Activated B cell treated with CpG ODN at 0.5 μM for 24 hours (primary cell): Measurements from ENCODE around the gene PKP4. TPM values are rescaled to one million over a fixed set of nuclear protein-coding genes. Genes with fewer than 3 reads are reported as not detected.

Experiments used
- ATAC-seq: fragments of 200-7000 bp; cut with Tn5 transposase; one replicate; pipeline ENCODE4 v1.10.0; 2021; ENCODE audit warnings: low read depth, mild to moderate bottlenecking, moderate library complexity
- CTCF ChIA-PET: fragments of 350-600 bp; sonication (Branson Sonifier 250); formaldehyde crosslinking; loops from one replicate; lab custom pipeline; 2021; ENCODE audit warnings: antibody characterized with exemption; lab: Charles Lee
- POLR2A ChIA-PET: fragments of 350-600 bp; sonication (Branson Sonifier 250); formaldehyde crosslinking; loops from one replicate; lab custom pipeline; 2021; ENCODE audit warnings: antibody characterized with exemption; lab: Charles Lee
- DNase-seq: peaks from one replicate; pipeline ENCODE4 v3.0.0; 2022
- H3K27ac Mint-ChIP-seq: one replicate; pipeline ENCODE4 v1.8.0; 2020; ENCODE audit warnings: mixed read lengths
- H3K27me3 Mint-ChIP-seq: one replicate; pipeline ENCODE4 v1.8.0; 2021; ENCODE audit warnings: mixed read lengths
- H3K36me3 Mint-ChIP-seq: one replicate; pipeline ENCODE4 v1.8.0; 2021; ENCODE audit warnings: low read depth, mixed read lengths
- H3K4me1 Mint-ChIP-seq: one replicate; pipeline ENCODE4 v1.8.0; 2021; ENCODE audit warnings: mixed read lengths
- H3K4me3 Mint-ChIP-seq: one replicate; pipeline ENCODE4 v1.8.0; 2020; ENCODE audit warnings: mild to moderate bottlenecking, mixed read lengths
- H3K9me3 Mint-ChIP-seq: one replicate; pipeline ENCODE4 v1.8.0; 2020; ENCODE audit warnings: mixed read lengths
- intact Hi-C: fragments of 100-400 bp; cut with micrococcal nuclease; formaldehyde crosslinking; loops from one replicate; pipeline ENCODE4 v1.15.1; 2024
- total RNA-seq: library from RNA; stranded (reverse); gene quantifications from 2 replicates; pipeline ENCODE4 v1.2.3, GENCODE V29; 2022
- TF ChIP-seq, protein P1 (sequence below): fragments of 200-600 bp; IDR thresholded peaks from one replicate; pipeline ENCODE4 v1.8.0; 2022; ENCODE audit warnings: antibody characterized with exemption, mild to moderate bottlenecking

PKP4 gene
- total RNA-seq, 1 donor from 2014 or later, result 6.5 TPM

DNA sequence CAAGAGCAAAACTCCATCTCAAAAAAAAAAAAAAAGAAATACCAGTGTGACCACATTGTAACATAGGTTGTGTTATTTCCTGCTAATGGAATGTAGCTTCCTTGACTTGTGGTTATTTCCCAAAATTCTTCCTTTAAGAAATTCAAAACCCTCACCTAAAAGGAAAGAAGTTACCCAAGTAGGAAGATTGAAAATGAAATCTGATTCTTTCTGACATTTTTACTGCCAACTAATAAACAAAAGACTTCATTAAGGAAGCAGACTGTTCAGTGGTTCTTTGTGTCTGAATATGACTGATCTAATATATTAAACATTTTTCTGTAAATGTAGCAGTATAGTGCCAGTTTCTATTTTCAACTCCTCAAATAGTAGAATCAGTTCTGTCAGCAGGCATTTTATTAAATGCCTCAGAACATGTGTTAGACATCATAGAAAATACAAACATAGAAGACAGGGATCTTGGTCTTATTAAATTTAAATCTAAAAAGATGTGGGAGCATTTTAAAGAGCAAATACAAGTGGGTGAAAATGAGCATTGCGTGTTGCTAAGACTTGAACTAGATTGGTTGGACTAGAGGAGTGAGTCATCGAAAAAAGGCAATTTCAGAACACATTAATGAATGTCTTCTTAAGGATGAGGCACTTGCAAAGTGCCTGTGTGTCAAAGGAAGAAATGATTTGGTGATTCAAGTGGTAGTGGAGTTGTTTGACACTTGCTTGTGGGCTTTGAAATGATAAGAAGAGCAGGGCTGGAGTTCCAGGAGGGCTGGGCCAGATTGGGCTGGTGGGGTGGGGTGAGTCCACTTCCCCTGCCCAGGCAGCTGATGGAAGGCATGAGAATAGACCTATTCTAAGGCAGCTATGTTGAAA lies 53.4 kb downstream of the PKP4 start:
- Mint-ChIP-seq H3K4me3 (no peak overlapping the region), H3K4me1 (no peaks in the 10 kb centered on the region), H3K36me3 (no peaks in the 10 kb centered on the region), H3K27me3 (no peaks in the 10 kb centered on the region), H3K9me3 (no peaks in the 10 kb centered on the region), H3K27ac (no peak overlapping the region)
- ChIA-PET CTCF (interaction anchor here (0.7 kb wide), 1 partner anchor 487 kb away, joined by 3 read pairs; no protein-coding TSS in a partner anchor), POLR2A (no interaction called here)
- ATAC-seq, result no peak
- DNase-seq, result no peak
- TF ChIP-seq, protein P1, sequence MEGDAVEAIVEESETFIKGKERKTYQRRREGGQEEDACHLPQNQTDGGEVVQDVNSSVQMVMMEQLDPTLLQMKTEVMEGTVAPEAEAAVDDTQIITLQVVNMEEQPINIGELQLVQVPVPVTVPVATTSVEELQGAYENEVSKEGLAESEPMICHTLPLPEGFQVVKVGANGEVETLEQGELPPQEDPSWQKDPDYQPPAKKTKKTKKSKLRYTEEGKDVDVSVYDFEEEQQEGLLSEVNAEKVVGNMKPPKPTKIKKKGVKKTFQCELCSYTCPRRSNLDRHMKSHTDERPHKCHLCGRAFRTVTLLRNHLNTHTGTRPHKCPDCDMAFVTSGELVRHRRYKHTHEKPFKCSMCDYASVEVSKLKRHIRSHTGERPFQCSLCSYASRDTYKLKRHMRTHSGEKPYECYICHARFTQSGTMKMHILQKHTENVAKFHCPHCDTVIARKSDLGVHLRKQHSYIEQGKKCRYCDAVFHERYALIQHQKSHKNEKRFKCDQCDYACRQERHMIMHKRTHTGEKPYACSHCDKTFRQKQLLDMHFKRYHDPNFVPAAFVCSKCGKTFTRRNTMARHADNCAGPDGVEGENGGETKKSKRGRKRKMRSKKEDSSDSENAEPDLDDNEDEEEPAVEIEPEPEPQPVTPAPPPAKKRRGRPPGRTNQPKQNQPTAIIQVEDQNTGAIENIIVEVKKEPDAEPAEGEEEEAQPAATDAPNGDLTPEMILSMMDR, result no peak
- intact Hi-C loops, result no loop called here

DNA sequence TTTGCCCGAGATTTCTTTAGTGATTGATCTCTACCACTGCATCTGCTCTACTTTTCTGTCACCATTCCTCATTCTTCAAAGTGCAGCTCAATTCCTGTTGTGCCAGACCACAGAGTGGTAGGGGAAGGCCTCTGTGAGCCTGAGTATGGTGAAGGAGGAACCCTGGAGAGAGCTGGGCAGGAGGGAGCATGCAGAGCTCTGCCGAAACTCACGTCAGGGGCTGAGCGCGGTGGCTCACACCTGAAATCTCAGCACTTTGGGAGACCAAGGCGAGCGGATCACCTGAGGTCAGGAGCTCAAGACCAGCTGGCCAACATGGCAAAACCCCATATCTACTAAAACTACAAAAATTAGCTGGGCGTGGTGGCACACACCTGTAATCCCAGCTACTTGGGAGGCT lies 54.1 kb downstream of the PKP4 start:
- Mint-ChIP-seq H3K9me3 (no peaks in the 10 kb centered on the region), H3K4me1 (no peaks in the 10 kb centered on the region), H3K27ac (no peak overlapping the region), H3K36me3 (no peaks in the 10 kb centered on the region), H3K27me3 (no peaks in the 10 kb centered on the region), H3K4me3 (no peak overlapping the region)
- ChIA-PET POLR2A (no interaction called here), CTCF (no interaction called here)
- DNase-seq (no peak), ATAC-seq (no peak)
- intact Hi-C loops, result no loop called here
- TF ChIP-seq, protein P1, result no peak

DNA sequence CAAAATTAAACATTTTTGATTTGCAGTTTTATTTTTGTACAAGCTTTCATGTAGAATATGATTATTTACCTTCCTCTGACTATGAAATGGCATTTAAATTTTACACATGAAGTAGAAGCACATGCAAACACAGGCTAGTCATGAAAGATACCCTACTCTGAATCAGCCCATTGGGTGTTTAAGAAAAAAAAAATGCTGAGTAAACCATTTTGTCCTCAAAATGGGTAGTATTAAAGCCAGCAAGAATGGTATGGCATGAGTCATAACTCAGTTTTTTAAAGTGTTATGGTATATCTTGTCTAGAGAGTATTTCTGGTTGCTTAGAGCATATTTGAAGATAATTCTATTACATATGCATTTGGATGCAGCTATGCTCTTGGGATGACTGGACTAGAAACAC lies 55.0 kb downstream of the PKP4 start:
- TF ChIP-seq, protein P1, result no peak
- no peak overlapping the region for H3K27ac Mint-ChIP-seq
- ChIA-PET CTCF (no interaction called here), POLR2A (no interaction called here)
- H3K27me3 Mint-ChIP-seq, result no peaks in the 10 kb centered on the region
- no peak for DNase-seq
- H3K4me3 Mint-ChIP-seq, result no peak overlapping the region
- intact Hi-C loops, result no loop called here
- H3K4me1 Mint-ChIP-seq, result no peaks in the 10 kb centered on the region
- no peaks in the 10 kb centered on the region for H3K36me3 Mint-ChIP-seq
- H3K9me3 Mint-ChIP-seq, result no peaks in the 10 kb centered on the region
- ATAC-seq, result no peak

DNA sequence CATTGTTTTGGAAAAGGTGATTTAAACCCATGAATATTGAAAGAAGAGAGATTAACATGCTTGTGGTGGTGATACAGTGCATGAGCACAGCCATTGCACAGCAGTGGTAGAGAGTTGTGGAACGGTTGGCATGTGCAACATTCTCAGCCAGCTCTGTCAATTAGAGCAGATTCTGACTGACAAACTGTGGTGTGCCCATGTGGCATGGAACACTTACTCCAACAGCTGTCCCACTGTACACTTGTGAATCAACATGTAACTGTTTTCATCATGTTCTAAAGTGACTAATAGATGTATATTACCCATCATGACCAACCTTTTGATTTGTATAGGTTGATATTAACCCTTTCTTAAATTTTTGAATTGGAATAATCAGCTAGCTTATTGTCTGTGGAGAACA lies 55.6 kb downstream of the PKP4 start:
- no peak overlapping the region for H3K27ac Mint-ChIP-seq
- H3K36me3 Mint-ChIP-seq, result no peaks in the 10 kb centered on the region
- TF ChIP-seq, protein P1, result no peak
- intact Hi-C loops, result no loop called here
- H3K9me3 Mint-ChIP-seq, result no peaks in the 10 kb centered on the region
- no peak for ATAC-seq
- H3K4me1 Mint-ChIP-seq, result no peaks in the 10 kb centered on the region
- H3K27me3 Mint-ChIP-seq, result no peaks in the 10 kb centered on the region
- H3K4me3 Mint-ChIP-seq, result no peak overlapping the region
- no peak for DNase-seq
- ChIA-PET CTCF (no interaction called here), POLR2A (no interaction called here)

DNA sequence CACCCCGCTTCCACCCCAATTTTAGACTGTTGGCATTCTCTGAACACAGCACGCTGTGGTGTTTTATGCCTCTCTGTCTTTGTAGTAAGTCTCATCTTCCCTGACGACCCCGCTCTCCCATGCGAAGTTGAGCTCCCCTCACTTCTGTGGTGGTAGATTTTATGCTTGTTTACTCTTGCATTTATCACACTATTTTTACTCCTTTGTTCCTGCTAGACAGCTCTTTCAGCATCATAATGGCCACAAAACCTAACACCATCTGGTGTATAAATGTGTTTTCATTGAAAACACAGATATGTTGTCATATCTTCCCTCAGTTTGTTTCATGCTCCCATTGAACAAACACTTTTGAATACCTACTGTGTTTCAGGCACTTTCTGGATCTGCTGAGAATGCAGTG lies 57.1 kb downstream of the PKP4 start:
- ChIA-PET CTCF (no interaction called here), POLR2A (no interaction called here)
- Mint-ChIP-seq H3K9me3 (no peaks in the 10 kb centered on the region), H3K27ac (no peak overlapping the region), H3K27me3 (no peaks in the 10 kb centered on the region), H3K36me3 (no peaks in the 10 kb centered on the region), H3K4me1 (peaks cover 7% of the 10 kb centered on the region), H3K4me3 (no peak overlapping the region)
- TF ChIP-seq, protein P1, result no peak
- intact Hi-C loops, result no loop called here
- DNase-seq (no peak), ATAC-seq (no peak)
